NCI-H146 treated with DMSO at 0.1 percent for 48 hours (cell line): ENCODE results near the gene RND1.

Experiments used
- DNase-seq: peaks from one replicate; lab custom pipeline; 2025; ENCODE audit not compliant: unreplicated experiment; lab: John Stamatoyannopoulos, UW

Gene RND1

GRCh38 chr12:48813465-48814261 is 52.0 kb downstream of the RND1 start:
- no peak for DNase-seq

GRCh38 chr12:48812389-48812788 is 53.3 kb downstream of the RND1 start:
- DNase-seq = no peak

GRCh38 chr12:48811437-48812090 is 54.1 kb downstream of the RND1 start:
- no peak for DNase-seq

- no peak for DNase-seq
Observed at GRCh38 chr12:48810903-48811431, 54.7 kb downstream of the RND1 start.

- DNase-seq = no peak
Observed at GRCh38 chr12:48807981-48808380, 57.7 kb downstream of the RND1 start.
